ENCODE data around the gene USP43. TPM values are rescaled to one million over a fixed set of nuclear protein-coding genes. Genes with fewer than 3 reads are reported as not detected.

USP43 gene
- total and polyA plus RNA-seq, 2 donors (not counting 1 experiment from before 2014, with no cell fraction given), result 0.16 to 0.30 TPM

DNA sequence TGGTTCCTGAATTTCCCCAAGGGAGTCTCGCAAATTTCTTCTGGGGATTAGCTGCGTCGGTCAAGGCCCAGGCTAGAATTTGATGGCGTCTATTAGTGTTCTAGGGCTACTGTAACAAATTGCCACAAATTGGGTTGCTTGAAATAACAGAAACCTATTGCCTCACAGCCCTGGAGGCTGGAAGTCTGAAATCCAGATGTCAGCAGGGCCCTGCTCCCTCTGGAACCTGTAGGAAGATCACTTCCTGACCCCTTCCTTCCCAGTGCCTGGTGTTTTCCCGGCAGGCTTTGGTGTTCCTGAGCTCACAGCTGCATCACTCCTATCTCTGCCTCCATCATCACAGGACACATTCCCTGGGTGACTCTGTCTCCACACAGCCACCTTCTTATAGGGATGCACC, 121.7 kb downstream of the USP43 start:
- H3K4me3 Mint-ChIP-seq, result no peak overlapping the region
- ChIA-PET POLR2A (no interaction called here), CTCF (no interaction called here)
- Histone ChIP-seq H4K20me1 (ENCODE audit: control insufficient read depth, insufficient read depth, low read length, poor library complexity, severe bottlenecking) (no peaks in the 10 kb centered on the region), H3K4me3 (ENCODE audit: control extremely low read depth in 1 of 5, extremely low read depth in 1 of 5, insufficient read depth in 1 of 5, low read depth in 2 of 5, low read length in 4 of 5) (no peak overlapping the region), H3K27ac (ENCODE audit: low read length in 2 of 2) (no peak overlapping the region), H3K27me3 (replicated peaks in 1 of 4; ENCODE audit: control extremely low read depth in 1 of 4, control insufficient read depth in 3 of 4, insufficient read depth in 4 of 4, low read length in 3 of 4) (no peaks in the 10 kb centered on the region), H3K9ac (ENCODE audit: low read length) (no peak overlapping the region), H2AFZ (ENCODE audit: insufficient read depth, low read depth, low read length, poor library complexity, severe bottlenecking) (no peak overlapping the region), H3K4me2 (replicated peaks; ENCODE audit: low read depth, low read length, poor library complexity, severe bottlenecking) (no peak overlapping the region), H3K9me3 (ENCODE audit: control extremely low read depth in 1 of 3, control insufficient read depth in 2 of 3, insufficient read depth in 1 of 3, low read length in 2 of 3) (peaks cover 0 to 5% (median 0%) of the 10 kb centered on the region in 3 donors), H3K36me3 (replicated peaks in 1 of 2; ENCODE audit: control extremely low read depth in 1 of 2, control insufficient read depth in 1 of 2, extremely low read depth in 1 of 2, insufficient read depth in 2 of 2, low read length in 1 of 2) (no peaks in the 10 kb centered on the region), H3K79me2 (ENCODE audit: control insufficient read depth, insufficient read depth, low read length) (no peaks in the 10 kb centered on the region), H3K4me1 (ENCODE audit: control insufficient read depth in 2 of 2, insufficient read depth in 2 of 2, low read length in 2 of 2) (no peaks in the 10 kb centered on the region)
- WGBS (ENCODE audit: insufficient coverage), result 83% methylated on average over 5 of the region's 5 CpGs
- DNase-seq (no peak), ATAC-seq (ENCODE audit: low read depth) (no peak)
- TF ChIP-seq, protein P1, sequence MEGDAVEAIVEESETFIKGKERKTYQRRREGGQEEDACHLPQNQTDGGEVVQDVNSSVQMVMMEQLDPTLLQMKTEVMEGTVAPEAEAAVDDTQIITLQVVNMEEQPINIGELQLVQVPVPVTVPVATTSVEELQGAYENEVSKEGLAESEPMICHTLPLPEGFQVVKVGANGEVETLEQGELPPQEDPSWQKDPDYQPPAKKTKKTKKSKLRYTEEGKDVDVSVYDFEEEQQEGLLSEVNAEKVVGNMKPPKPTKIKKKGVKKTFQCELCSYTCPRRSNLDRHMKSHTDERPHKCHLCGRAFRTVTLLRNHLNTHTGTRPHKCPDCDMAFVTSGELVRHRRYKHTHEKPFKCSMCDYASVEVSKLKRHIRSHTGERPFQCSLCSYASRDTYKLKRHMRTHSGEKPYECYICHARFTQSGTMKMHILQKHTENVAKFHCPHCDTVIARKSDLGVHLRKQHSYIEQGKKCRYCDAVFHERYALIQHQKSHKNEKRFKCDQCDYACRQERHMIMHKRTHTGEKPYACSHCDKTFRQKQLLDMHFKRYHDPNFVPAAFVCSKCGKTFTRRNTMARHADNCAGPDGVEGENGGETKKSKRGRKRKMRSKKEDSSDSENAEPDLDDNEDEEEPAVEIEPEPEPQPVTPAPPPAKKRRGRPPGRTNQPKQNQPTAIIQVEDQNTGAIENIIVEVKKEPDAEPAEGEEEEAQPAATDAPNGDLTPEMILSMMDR (IDR thresholded peaks at IDR 0.05), result no peak
- no peak for TF ChIP-seq EZH2 (IDR thresholded peaks at IDR 0.05; ENCODE audit: borderline replicate concordance, insufficient read depth, low read depth, low read length, poor library complexity, severe bottlenecking)
- no peaks in the 10 kb centered on the region for H3K9me3 Mint-ChIP-seq (ENCODE audit: insufficient read depth)
- intact Hi-C loops (cut with micrococcal nuclease), result no loop called here
- H3K27ac Mint-ChIP-seq, result no peak overlapping the region
- H3K4me1 Mint-ChIP-seq, result no peaks in the 10 kb centered on the region
- H3K27me3 Mint-ChIP-seq, result peaks cover 18% of the 10 kb centered on the region

DNA sequence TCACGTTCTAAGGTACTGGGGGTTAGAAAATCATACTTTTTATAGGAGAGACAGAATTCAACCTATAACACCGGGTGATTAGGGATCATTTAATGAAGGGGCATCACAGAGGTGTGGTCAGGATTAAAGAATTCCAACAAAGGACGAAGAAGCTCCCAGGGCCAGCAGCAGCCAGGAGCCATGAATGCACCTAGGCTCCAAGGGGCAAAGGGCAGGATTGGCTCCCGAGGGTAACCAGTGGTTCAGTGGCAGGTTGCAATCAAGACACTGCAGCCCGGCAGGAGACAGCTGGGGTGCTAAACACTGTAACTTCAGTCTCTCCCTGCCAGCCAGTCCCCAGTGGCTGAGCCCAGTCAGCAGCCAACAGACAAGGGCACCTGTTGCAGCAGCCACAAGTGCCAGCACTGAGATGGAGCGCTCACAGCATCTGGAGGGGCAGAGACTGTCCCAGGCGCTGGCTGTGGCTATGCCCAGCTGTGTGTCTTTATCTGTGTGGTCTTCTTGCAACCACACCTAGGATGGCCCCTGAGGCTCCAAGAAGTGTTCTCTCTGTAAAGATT, 122.2 kb downstream of the USP43 start:
- Histone ChIP-seq H3K4me3 (ENCODE audit: control extremely low read depth in 1 of 5, extremely low read depth in 1 of 5, insufficient read depth in 1 of 5, low read depth in 2 of 5, low read length in 4 of 5) (no peak overlapping the region), H2AFZ (ENCODE audit: insufficient read depth, low read depth, low read length, poor library complexity, severe bottlenecking) (no peak overlapping the region), H3K36me3 (replicated peaks in 1 of 2; ENCODE audit: control extremely low read depth in 1 of 2, control insufficient read depth in 1 of 2, extremely low read depth in 1 of 2, insufficient read depth in 2 of 2, low read length in 1 of 2) (no peaks in the 10 kb centered on the region), H3K4me1 (ENCODE audit: control insufficient read depth in 2 of 2, insufficient read depth in 2 of 2, low read length in 2 of 2) (no peaks in the 10 kb centered on the region), H3K79me2 (ENCODE audit: control insufficient read depth, insufficient read depth, low read length) (no peaks in the 10 kb centered on the region), H3K27me3 (replicated peaks in 1 of 4; ENCODE audit: control extremely low read depth in 1 of 4, control insufficient read depth in 3 of 4, insufficient read depth in 4 of 4, low read length in 3 of 4) (no peaks in the 10 kb centered on the region), H4K20me1 (ENCODE audit: control insufficient read depth, insufficient read depth, low read length, poor library complexity, severe bottlenecking) (no peaks in the 10 kb centered on the region), H3K9ac (ENCODE audit: low read length) (no peak overlapping the region), H3K9me3 (ENCODE audit: control extremely low read depth in 1 of 3, control insufficient read depth in 2 of 3, insufficient read depth in 1 of 3, low read length in 2 of 3) (peaks cover 0 to 5% (median 0%) of the 10 kb centered on the region in 3 donors), H3K4me2 (replicated peaks; ENCODE audit: low read depth, low read length, poor library complexity, severe bottlenecking) (no peak overlapping the region), H3K27ac (ENCODE audit: low read length in 2 of 2) (no peak overlapping the region)
- no peak for ATAC-seq (ENCODE audit: low read depth)
- TF ChIP-seq, protein P1 (IDR thresholded peaks at IDR 0.05), result no peak
- Mint-ChIP-seq H3K9me3 (ENCODE audit: insufficient read depth) (no peaks in the 10 kb centered on the region), H3K27me3 (peaks cover 18% of the 10 kb centered on the region), H3K27ac (no peak overlapping the region), H3K4me3 (no peak overlapping the region), H3K4me1 (no peaks in the 10 kb centered on the region)
- ChIA-PET CTCF (interaction anchor here (1.4 kb wide), 1 partner anchor 9 kb away, joined by 6 read pairs; no protein-coding TSS in a partner anchor), POLR2A (no interaction called here)
- intact Hi-C loops (cut with micrococcal nuclease), result no loop called here
- WGBS (ENCODE audit: insufficient coverage), result 94% methylated on average over 6 of the region's 7 CpGs
- no peak for DNase-seq
